Adrenal gland (tissue), 12 donors: ENCODE measurements around the gene COL26A1. TPM values are rescaled to one million over a fixed set of nuclear protein-coding genes. Genes with fewer than 3 reads are reported as not detected.

Source experiments
- DNase-seq, 7 donors: peaks; one replicate each; pipeline ENCODE4 v3.0.0-alpha.2; 2019 to 2020
- H3K27ac ChIP-seq, 5 donors: fragments of 200-600 bp; sonication (generic) in 4 of 5; 1 replicate in 3 of 5; 2 replicates in 2 of 5; pipeline versions ENCODE4 v1.5.1 to v1.8.0; 2016 to 2020; ENCODE audit warnings: mild to moderate bottlenecking in 1 of 5
- H3K27me3 ChIP-seq: fragments of 200-600 bp; 2 replicates; pipeline ENCODE4 v1.8.0; 2021
- H3K36me3 ChIP-seq, 2 donors: fragments of 200-600 bp; replicated peaks in 1 of 2; 1 replicate in 1 of 2; 2 replicates in 1 of 2; pipeline versions ENCODE4 v1.5.1 to v1.8.0; 2018 to 2022
- H3K4me1 ChIP-seq, 2 donors: fragments of 200-600 bp; replicated peaks in 1 of 2; 1 replicate in 1 of 2; 2 replicates in 1 of 2; pipeline versions ENCODE4 v1.5.1 to v1.8.0; 2018 to 2021
- H3K4me3 ChIP-seq, 4 donors: fragments of 200-600 bp; sonication (generic) in 3 of 4; one replicate each; pipeline ENCODE4 v1.5.1; 2016 to 2018
- H3K9me3 ChIP-seq, 3 donors: fragments of 200-600 bp; sonication (generic) in 1 of 3; replicated peaks in 1 of 3; 1 replicate in 2 of 3; 2 replicates in 1 of 3; pipeline versions ENCODE4 v1.5.1 to v1.8.0; 2016 to 2021
- POLR2A ChIP-seq, 2 donors: fragments of 450-650 bp; IDR thresholded peaks; one replicate each; pipeline ENCODE4 v1.6.1; 2017; ENCODE audit warnings: antibody characterized with exemption in 2 of 2, mild to moderate bottlenecking in 2 of 2, moderate library complexity in 1 of 2
- WGBS, 4 donors: extraction: QIAGEN DNeasy Blood & Tissue Kit in 2 of 4; methylation state at CpG; one replicate each; pipeline versions ENCODE4 v1.1.5 to v1.1.7; 2013 to 2017; 5-methylcytosine and 5-hydroxymethylcytosine counted together
- intact Hi-C, 2 donors: fragments of 100-400 bp; cut with DNase I; formaldehyde crosslinking; loops; one replicate each; pipeline versions ENCODE4 v1.14.1 to v1.15.0; 2022 to 2023
- polyA plus RNA-seq, 3 donors: library from polyadenylated mRNA; stranded (reverse); fragments of 200-250 nt in 2 of 3; fragments of 350-450 nt in 1 of 3; fragmentation: Illumina TruSeq in 1 of 3; extraction: RNeasy Lipid Tissue Mini Kit (QIAGEN cat#74804) in 1 of 3; gene quantifications; one replicate each; pipeline ENCODE4 v1.2.3, GENCODE V29; 2013 to 2014
- total RNA-seq, 9 donors: library from RNA; depleted of rRNA in 4 of 9; stranded (reverse); fragments of >200 nt in 4 of 9; fragments of 120-200 nt in 1 of 9; fragmentation: NEBNext Ultra II Directional in 1 of 9; extraction: Animal tissue kit (Norgen Biotek cat#: 25700) in 1 of 9; gene quantifications; one replicate each; pipeline versions ENCODE4 v1.1.0 to v1.2.4, GENCODE V29; 2013 to 2023
- TF ChIP-seq, protein P1 (sequence below), 6 experiments: fragments of 450-650 bp in 4 of 6; fragments of 200-600 bp in 2 of 6; sonication (generic) in 1 of 6; IDR thresholded peaks; 1 replicate in 5 of 6; 2 replicates in 1 of 6; pipeline versions ENCODE4 v1.5.1 to v1.8.0; 2016 to 2021; ENCODE audit warnings: antibody characterized with exemption in 6 of 6, mild to moderate bottlenecking in 2 of 6, moderate library complexity in 1 of 6
- donor health status: healthy with polysubstance abuse.
- donor health status: Bipolar disorder and iron deficiency.
- donor health status: DM: yes; HTN: yes; CAD: no.
- donor health status: DM: no; HTN: no; CAD: no.
- donor health status: DM: no; HTN: no; CAD: no.
- donor health status: DM: yes; HTN: yes; CAD: no.

The COL26A1 gene
- total and polyA plus RNA-seq, 12 donors = 0.64 to 18.8 (median 4.6) TPM

DNA sequence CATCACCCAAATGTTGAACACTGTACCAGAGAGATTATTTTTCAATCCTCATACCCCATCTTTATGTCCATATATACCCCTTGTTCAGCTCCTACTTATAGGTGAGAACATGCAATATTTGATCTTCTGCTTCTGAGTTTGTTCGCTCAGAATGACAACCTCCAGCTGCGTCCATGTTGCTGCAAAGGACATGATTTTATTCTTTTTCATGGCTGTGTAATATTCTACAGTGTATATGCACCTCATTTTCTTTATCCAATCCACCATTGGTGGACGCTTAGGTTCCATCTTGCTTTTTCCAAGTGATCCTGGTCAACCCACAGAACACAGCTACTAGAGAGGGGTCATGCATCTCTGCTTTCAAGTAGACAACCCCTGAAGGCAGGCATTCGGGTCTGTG is 166.9 kb downstream of the COL26A1 start:
- TF ChIP-seq POLR2A (IDR thresholded peaks at IDR 0.05) = no peak
- TF ChIP-seq, protein P1, sequence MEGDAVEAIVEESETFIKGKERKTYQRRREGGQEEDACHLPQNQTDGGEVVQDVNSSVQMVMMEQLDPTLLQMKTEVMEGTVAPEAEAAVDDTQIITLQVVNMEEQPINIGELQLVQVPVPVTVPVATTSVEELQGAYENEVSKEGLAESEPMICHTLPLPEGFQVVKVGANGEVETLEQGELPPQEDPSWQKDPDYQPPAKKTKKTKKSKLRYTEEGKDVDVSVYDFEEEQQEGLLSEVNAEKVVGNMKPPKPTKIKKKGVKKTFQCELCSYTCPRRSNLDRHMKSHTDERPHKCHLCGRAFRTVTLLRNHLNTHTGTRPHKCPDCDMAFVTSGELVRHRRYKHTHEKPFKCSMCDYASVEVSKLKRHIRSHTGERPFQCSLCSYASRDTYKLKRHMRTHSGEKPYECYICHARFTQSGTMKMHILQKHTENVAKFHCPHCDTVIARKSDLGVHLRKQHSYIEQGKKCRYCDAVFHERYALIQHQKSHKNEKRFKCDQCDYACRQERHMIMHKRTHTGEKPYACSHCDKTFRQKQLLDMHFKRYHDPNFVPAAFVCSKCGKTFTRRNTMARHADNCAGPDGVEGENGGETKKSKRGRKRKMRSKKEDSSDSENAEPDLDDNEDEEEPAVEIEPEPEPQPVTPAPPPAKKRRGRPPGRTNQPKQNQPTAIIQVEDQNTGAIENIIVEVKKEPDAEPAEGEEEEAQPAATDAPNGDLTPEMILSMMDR (IDR thresholded peaks at IDR 0.05) = no peak
- H3K9me3 ChIP-seq = no peaks in the 10 kb centered on the region
- H3K27me3 ChIP-seq = no peaks in the 10 kb centered on the region
- H3K27ac ChIP-seq = no peak overlapping the region
- DNase-seq = no peak
- H3K36me3 ChIP-seq = no peaks in the 10 kb centered on the region
- H3K4me1 ChIP-seq = no peaks in the 10 kb centered on the region
- 78 to 82% (median 79%) methylated on average over 4 of the region's 4 CpGs for WGBS, 4 donors
- intact Hi-C loops = no loop called here
- no peak overlapping the region for H3K4me3 ChIP-seq

DNA sequence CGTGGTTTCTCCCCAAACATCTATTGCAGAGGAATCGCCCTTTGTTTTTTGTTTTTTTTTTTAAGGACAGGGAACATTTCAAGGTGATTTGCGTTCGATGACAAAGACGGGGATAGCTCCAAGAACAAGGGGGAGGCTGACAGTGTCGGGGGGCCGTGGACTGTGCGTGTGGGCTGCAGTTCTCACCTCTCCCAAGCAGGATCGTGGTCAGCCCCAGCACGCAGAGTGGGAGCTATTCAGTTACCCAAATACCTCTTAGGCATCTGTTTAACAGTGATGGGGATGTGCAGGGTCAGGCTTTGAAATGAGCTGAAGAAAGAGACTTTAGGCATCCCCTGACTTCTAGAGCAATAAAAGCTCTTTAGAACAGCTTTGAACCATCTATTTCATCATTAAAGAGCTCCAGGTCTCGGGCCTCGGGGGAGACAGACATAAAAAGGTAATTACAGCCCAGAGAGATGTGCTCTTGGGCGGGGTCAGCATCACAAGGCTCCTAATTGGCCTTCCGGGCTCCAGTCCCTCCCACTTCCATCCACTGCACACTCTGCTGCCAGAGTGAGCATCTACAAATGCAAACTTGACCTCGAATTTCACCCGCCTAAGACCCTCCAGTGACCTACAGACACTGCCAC is 169.2 kb downstream of the COL26A1 start:
- Histone ChIP-seq H3K36me3 (no peaks in the 10 kb centered on the region), H3K4me3 (no peak overlapping the region), H3K9me3 (no peaks in the 10 kb centered on the region), H3K27ac (no peak overlapping the region), H3K27me3 (no peaks in the 10 kb centered on the region), H3K4me1 (peaks cover 9 to 10% of the 10 kb centered on the region in 2 donors)
- intact Hi-C loops = loop anchor here in 1 of 2 donors (10.0 kb wide), 1 partner anchor 167 kb away; the partner anchor contains the start of gene COL26A1
- DNase-seq = no peak
- 65 to 74% (median 73%) methylated on average over 15 to 16 of the region's 16 CpGs for WGBS, 4 donors
- no peak for TF ChIP-seq POLR2A (IDR thresholded peaks at IDR 0.05)
- TF ChIP-seq, protein P1 (IDR thresholded peaks at IDR 0.05) = no peak

DNA sequence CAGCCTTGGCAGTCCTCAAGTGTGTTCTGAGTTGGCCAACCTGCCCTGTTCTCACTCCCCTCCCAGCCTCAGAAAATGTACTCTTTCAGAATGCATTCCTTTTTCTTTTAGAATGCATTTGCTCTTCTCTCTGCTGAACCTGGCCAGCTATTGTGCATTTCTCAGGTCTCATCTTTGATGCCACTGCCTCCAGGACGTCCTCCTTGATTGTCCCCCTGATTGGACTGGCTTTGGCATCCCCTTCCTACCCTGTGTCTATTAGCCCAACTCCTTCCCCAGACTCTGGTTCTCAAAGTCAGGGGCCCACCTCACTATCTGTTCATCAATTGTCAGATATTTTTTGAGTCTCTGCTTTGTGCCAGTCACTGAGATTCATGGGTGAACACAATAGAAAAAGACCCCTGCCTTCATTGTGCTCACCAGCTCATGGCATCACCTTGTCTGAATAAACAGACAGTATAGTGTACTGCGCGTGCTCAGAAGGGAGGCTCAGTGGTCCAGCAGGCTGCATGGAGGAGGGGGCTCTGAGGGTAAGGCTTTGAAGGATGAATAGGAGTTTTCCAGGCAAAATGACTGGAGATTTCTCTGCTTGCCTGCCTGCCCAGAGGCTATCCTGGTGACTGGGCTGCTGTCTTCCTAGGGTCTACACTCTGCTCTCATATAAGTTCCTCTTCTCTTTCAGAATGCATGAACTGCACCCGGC is 169.9 kb downstream of the COL26A1 start:
- WGBS, 4 donors = 86 to 95% (median 91%) methylated on average over 4 of the region's 4 CpGs
- Histone ChIP-seq H3K27ac (no peak overlapping the region), H3K36me3 (no peaks in the 10 kb centered on the region), H3K4me3 (no peak overlapping the region), H3K9me3 (no peaks in the 10 kb centered on the region), H3K4me1 (peaks cover 10 to 13% of the 10 kb centered on the region in 2 donors), H3K27me3 (no peaks in the 10 kb centered on the region)
- intact Hi-C loops = loop anchor here in 1 of 2 donors (10.0 kb wide), 1 partner anchor 168 kb away; the partner anchor contains the start of gene COL26A1
- no peak for DNase-seq
- no peak for TF ChIP-seq POLR2A (IDR thresholded peaks at IDR 0.05)
- TF ChIP-seq, protein P1 (IDR thresholded peaks at IDR 0.05) = no peak

DNA sequence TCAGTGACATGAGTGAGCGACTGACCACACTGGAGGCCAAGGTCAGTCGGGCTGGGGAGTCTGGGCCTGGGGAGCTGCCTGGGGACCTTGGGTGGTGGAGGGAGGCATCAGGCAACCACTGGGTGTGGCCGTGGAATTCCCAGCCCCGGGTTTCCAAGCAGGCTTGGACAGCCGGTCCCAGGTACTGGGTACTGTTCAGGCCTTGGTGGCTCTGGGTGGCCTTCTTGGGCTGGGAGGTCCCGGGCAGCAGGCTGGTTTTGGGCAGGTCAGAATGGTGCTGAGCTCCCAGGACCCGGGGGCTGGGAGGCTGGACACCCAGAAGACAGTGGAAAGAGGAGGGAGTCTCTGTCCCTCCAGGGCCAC is 170.4 kb downstream of the COL26A1 start:
- intact Hi-C loops = loop anchor here in 1 of 2 donors (10.0 kb wide), 1 partner anchor 168 kb away; the partner anchor contains the start of gene COL26A1
- DNase-seq = no peak
- WGBS, 4 donors = 87 to 92% (median 89%) methylated on average over 2 to 7 of the region's 7 CpGs
- Histone ChIP-seq H3K27me3 (no peaks in the 10 kb centered on the region), H3K9me3 (no peaks in the 10 kb centered on the region), H3K4me1 (peaks cover 10 to 13% of the 10 kb centered on the region in 2 donors), H3K36me3 (no peaks in the 10 kb centered on the region), H3K27ac (no peak overlapping the region), H3K4me3 (no peak overlapping the region)
- TF ChIP-seq POLR2A (IDR thresholded peaks at IDR 0.05) = no peak
- TF ChIP-seq, protein P1 (IDR thresholded peaks at IDR 0.05) = no peak
